ENCODE results near the gene ARNT2.
"Not testable (repeated sequence)": the region's sequence is repeated elsewhere in the genome, so short reads cannot be mapped to it uniquely, and the experiment has no call there.

Gene ARNT2

DNA sequence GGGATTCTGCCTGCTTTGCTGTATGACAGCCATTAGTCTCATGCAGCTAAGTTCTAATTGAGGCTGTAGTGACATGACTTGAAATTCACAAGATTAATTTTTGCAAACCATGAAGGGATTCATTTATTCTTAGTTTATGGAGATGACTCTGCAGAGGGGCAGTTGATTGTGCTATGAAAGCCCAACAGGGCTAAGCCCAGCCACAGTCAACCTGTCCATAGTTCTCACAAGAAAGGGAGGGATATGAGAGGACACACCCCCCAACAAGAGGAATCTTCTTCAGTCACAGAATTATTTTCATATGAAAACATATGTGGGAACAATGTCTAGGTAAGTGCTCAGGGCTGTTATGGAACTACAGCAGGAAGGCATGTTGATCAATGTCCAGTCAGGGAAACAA lies 229.0 kb downstream of the ARNT2 start:
- DNase-seq = no peak

- no peak for DNase-seq
Measured at GRCh38 chr15:80635953-80636352, 231.8 kb downstream of the ARNT2 start.

DNA sequence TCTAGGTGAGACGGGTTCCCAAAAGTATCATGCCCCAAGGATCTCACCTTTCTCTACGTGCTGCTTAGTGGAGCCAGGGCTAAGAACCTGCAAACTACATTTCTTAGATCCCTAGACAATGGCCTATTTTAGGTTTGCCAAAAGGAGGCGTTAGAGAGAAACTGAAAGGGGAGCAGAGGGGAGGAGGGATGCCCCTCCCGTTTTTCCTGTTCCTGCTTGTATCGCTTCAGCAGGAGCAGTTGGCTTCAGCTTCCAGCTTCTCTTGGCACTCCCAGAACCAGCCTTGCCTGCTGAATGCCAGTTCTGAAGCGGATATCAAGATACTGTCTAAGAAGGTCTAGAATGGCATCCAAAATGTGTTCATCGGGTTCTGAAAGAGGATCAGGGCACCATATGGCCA lies 232.5 kb downstream of the ARNT2 start:
- DNase-seq = no peak

- DNase-seq = no peak
Measured at GRCh38 chr15:80637747-80638146, 233.6 kb downstream of the ARNT2 start.

DNA sequence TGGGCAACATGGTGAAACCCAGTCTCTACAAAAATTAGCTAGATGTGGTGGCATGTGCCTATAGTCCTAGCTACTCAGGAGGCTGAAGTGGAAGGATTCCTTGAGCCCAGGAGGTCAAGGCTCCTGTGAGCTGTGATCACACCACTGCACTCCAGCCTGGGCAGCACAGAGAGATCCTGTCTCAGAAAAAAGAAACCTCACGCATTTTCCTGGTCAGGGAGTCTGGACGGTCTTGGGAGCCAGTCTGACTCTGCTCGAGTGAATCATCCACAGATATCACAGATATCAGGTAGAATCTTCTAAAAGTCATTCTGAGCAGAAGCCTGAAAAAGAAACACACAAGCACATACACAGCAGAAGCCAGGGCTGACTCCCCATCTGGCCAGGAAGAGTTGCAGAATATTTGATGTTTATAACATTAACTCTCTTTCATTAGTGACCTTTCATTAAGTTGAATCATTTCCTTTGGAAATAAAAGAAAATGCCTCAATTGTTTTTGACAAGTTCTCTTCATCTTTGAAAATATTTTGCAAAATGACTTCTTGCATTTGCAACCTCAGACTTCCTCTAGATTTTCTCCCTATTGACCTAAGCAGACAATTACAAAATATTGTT lies 234.5 kb downstream of the ARNT2 start:
- DNase-seq = no peak

DNA sequence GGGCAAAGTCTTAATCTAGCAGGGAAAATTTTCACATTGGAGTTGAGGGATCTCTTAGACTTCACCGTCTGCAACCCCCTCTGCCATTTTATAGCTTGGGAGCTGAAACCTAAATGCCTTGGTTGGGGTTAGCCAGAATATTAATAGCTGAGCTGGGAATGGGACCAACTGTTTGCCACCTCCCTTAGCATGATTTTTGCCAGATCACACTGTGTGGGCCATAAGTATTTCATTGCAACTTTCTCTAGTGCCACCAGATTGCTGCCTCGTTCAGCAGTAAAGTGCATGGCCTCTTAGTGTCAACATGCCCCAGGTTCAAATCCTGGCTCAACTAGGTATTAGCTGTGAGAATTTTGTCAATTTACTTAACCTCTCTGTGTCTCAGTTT lies 235.0 kb downstream of the ARNT2 start:
- no peak for DNase-seq

DNA sequence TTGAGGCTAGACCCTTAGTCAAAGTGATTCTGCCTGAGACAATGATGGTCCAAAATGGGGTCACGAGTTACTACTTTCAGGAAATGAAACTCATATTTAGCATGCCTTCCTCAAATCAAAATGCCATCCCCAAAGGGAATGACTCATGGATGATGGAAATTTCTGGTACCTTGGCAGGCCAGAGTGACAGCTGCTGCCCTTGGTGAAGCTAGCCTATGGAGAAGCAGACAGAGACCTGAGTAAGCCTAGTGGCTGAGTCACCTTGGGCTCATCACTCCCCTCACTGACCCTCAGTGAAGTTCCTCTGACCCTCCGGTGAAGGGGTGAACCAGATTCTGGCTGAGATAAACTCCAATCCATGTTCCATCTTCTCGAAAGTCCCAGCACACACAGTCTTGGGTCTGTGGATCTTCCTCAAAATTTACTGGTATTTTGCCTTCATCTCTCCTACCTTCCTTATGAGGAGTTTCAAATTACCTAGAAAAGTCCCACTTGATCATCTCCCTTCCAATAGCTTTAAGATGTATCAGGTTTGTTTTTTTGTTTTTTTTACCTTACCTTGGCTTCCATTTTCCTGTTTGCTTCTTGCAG lies 236.4 kb downstream of the ARNT2 start:
- no peak for DNase-seq

DNA sequence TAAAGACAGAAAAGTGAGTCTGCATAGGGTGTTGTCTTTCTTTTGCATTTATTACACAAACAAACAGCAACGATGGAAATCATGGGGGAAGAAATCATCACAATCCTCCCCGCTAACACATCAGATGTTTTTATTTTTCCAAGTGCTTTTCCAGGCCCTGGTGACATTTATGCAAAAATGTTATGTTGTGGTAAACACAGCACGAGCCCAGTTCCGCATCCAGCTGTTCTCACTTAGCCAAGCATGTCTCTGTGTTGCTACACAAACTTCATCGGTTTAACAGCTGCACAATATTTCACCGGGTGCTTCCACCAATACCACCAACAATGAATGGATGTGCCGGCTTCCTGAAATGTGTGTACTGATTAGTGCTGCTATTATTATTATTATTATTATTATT lies 237.2 kb downstream of the ARNT2 start:
- DNase-seq = no peak

- no peak for DNase-seq
Measured at GRCh38 chr15:80643431-80643951, 239.3 kb downstream of the ARNT2 start.

DNA sequence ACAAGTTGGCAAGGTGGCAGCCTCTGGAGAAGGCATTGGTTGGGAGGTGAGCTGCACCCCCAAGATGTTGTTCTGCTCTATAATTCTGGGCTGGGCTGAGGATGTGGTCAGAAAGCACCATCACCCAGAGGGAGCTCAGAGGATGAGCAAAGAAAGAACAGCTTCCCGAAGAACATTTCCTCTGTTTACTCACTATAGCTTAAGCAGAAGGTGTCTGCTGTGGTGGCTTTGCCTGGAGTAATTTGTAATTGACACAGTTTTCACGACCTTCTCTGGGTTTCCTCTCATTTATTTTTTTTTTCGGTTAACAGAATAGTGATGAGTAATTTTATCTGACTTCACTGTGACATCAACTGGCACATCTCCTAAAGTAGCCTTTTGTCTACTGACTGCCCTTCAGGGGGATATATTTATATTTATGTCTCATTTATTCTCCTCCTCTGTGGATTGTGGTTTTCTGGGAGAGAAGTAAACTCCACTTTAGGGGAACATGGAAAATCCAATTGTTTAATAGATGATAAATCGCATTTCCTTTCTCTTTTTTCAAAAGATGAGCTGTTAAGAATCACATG lies 241.4 kb downstream of the ARNT2 start:
- no peak for DNase-seq

DNA sequence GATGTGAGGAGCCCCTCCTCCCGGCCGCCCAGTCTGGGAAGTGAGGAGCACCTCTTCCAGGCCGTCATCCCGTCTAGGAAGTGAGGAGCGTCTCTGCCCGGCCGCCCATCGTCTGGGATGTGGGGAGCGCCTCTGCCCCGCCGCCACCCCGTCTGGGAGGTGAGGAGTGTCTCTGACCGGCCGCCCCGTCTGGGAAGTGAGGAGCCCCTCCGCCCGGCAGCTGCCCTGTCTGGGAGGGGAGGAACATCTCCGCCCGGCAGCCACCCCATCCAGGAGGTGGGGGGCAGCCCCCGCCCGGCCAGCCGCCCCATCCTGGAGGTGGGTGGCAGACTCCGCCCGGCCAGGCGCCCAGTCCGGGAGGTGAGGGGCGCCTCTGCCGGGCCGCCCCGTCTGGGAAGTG lies 243.2 kb downstream of the ARNT2 start:
- not testable (repeated sequence) for DNase-seq

Data from stimulated activated CD4-positive, alpha-beta T cell treated with anti-CD3 and anti-CD28 coated beads, Interleukin-4, amount 100 ng/mL, for 4 hours (primary cell).